Stimulated activated CD4-positive, alpha-beta T cell treated with anti-CD3 and anti-CD28 coated beads, Interleukin-2, amount 100 ng/mL, for 24 hours (primary cell): ENCODE measurements around the gene IP6K2.
"Not testable (repeated sequence)": the region's sequence is repeated elsewhere in the genome, so short reads cannot be mapped to it uniquely, and the experiment has no call there.

Source experiments
- DNase-seq, 2 donors: peaks; one replicate each; pipeline ENCODE4 v3.0.0-alpha.2; 2020

Gene IP6K2, protein sequence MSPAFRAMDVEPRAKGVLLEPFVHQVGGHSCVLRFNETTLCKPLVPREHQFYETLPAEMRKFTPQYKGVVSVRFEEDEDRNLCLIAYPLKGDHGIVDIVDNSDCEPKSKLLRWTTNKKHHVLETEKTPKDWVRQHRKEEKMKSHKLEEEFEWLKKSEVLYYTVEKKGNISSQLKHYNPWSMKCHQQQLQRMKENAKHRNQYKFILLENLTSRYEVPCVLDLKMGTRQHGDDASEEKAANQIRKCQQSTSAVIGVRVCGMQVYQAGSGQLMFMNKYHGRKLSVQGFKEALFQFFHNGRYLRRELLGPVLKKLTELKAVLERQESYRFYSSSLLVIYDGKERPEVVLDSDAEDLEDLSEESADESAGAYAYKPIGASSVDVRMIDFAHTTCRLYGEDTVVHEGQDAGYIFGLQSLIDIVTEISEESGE

DNA sequence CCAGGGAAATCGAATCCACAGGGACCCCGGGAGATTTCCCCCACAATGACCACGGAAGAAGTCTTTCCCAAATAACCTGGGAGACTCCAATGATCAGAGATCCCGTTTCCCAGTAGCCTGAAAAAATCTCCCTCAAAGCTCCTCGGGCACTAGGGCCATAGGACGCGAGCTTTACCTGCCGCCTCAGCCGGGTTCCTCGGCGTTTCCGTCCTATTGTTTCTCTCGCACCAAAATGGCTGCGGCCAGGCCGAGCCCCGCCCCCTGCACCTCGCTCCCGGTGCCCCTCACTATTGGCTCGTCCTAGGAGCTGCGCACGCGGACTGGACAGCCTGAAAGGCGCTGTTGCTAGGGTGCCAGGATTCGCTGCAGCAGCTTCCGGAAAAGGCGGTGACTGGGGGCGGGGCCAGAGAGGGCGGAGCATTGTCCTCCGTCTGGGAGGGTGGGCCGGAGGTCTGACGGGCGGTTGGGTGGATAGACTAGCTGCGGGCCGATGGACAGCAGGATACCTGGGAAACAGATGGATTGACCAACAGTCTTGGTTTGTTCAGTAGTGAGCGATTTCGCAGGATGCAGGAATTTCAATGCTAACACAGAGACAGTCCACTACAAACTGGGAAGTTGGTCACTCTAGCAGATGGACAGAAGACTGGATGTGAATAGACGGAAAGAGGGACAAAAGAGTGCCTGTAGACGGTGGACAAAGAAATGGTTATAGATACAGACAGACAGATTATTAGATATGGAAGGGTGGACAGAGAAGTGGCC lies at the start of gene IP6K2:
Gene IP6K2 (minus strand): TSS at position 240 of the 765 bp plus-strand sequence. CDS start 21,930 bp downstream, outside the sequence.
- DNase-seq = peak; percentile 99 to 100

DNA sequence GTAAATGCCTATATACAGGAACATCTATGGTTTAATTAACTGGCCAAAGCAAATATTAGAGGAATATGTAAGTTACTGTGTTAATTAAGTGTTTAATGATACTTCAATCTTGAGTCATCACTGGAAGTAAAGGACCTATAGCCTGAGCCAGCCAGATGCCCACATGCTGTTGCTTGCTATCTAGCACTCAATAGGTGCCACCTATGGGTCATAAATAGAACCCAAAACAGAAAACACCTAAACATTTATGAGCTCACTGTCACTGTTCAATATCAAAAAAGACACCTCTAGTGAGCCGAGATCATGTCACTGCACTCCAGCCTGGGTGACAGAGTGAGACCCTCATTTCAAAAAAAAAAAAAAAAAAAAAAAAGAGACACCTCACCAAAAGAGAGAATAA lies 48.4 kb upstream of the IP6K2 start:
- no peak for DNase-seq

DNA sequence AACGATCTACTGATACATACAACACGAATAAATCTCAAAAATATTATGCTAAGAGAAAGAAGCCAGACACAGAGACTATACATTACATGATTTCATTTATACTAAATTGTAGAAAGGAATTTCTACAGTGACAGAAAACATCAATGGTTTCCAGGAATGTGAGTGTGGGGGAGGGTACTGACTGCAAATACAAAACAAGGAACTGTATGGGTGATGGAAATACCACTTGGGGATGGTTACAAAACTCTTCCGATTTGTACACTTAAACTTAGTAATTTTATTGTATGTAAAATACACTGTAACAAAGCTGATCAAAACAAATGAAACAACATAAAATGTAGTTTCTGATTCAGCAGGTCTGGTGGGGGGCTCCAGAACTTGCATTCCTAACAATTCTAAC lies 45.8 kb upstream of the IP6K2 start:
- DNase-seq = no peak

DNA sequence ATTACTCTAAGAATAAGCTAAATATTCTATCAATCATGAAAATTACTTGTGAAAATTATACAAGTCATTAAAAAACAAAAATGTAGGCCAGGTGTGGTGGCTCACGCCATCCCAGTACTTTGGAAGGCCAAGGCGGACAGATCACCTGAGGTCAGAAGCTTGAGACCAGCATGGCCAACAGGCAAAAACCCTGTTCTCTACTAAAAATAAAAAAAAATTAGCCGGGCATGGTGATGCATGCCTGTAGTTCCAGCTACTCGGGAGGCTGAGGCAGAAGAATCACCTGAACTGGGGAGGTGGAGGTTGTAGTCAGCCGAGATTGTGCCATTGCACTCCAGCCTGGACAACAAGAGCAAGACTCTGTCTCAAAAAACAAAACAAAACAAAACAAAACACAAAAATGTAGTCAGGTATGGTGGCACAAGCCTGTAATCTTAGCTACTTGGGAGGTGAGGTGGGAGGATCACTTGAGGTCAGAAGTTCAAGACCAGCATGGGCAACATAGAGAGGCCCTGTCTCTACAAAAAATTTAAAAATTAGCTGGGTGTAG lies 43.0 kb upstream of the IP6K2 start:
- not testable (repeated sequence) for DNase-seq

DNA sequence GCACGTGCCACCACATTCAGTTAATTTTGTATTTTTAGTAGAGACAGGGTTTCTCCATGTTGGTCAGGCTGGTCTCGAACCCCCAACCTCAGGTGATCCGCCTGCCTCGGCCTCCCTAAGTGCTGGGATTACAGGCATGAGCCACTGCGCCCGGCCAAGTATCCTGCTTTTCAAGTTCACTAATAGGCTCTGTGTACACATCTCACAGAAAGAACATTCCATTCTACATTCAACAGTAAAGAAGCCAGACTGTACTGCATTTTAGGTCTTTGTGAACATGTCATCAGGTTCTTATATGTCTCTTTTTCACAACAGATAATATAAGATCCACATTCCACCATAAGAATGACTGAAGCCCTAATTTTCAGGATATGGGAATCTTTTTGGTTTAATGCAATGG lies 42.5 kb upstream of the IP6K2 start:
- not testable (repeated sequence) for DNase-seq

DNA sequence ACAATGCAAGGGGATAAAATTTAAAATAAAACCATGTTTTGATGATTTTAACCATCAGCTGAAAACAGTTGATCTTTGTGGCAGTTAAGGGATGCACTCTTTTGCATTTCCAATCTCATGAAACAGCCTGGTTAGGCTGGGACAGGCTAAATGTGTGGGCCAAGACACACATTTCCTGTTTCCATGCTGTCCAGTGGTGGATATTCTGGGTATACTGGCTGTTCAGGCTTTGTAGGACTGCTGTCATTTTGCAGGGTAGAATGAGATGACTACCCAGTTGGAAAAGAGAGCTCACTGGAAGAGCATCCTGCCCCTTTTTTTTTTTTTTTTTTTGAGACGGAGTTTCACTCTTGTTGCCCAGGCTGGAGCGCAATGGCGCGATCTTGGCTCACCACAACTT lies 42.0 kb upstream of the IP6K2 start:
- DNase-seq = no peak

DNA sequence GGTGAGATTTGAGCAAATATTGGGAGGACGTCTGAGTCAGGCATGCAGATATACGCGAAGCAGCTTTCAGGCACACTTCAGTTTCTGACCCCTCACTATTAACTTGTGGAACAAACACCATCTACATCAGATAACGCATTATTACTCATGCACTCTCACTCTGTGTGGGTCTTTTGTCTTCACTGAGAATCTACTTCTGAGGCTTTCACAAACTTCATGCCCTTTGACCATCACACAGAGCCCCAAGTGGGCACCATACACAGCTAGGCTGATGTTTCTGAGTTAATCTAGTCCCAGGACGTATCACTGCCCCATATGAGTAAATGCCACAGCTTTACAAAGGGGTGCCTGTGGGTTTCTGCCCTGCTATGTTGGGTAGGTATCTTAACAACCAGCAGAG lies 39.6 kb upstream of the IP6K2 start:
- no peak for DNase-seq

DNA sequence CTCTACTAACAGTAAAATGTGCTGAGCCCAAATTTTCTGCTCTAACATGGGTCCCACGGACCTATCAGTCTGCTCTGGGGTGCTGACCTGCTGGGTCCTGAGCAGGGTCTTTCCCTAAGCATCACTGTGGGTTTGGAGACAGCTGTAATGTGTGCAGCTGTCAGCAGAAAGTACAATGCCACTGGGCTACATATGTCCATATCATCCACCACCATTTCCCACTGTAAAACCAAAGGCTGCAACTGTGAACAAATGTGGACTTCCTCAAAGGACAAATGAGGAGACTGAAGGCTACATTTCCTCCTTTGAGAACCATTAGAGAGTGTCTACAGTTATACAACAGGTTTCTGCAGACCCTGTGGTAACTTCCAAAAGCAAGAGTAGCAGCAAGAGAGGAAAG lies 33.8 kb upstream of the IP6K2 start:
- no peak for DNase-seq

DNA sequence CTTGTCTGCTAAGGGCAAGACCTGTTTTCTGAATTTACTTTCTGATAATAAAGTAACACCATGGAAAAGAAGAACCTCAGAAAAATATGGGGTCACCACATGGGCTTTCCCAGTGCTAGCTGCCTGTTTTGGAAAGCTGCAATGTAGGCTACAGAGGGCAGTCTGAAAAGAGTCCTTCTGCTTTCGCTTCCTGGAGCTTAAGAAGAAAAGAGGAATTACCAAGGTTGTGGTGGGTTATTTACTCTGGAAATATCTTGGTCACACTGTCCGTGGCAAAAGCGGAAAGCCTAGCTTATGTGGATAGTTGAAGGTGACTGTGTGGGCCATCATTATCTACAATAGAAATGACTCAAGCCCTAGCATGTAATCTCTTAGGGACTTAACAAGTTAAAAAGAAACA lies 31.7 kb upstream of the IP6K2 start:
- DNase-seq = no peak

DNA sequence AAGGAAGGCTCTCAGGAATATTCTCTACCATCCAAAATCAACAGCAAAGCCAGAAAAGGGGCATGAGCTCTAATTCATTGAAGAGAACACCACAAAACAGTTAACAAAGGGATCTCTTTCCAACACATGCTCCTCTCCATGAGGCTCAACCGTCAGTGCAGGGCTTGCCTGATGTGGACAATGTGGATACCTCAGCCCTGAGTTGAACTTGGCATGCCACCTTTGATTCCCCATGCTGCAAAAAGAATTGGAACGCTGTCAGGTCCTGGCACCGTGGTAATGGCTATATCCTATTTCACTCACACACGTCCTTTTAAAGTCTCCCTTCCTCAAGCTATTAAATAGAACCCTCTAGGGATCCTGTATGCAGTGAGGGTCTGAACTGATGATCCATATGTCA lies 30.7 kb upstream of the IP6K2 start:
- DNase-seq = no peak

DNA sequence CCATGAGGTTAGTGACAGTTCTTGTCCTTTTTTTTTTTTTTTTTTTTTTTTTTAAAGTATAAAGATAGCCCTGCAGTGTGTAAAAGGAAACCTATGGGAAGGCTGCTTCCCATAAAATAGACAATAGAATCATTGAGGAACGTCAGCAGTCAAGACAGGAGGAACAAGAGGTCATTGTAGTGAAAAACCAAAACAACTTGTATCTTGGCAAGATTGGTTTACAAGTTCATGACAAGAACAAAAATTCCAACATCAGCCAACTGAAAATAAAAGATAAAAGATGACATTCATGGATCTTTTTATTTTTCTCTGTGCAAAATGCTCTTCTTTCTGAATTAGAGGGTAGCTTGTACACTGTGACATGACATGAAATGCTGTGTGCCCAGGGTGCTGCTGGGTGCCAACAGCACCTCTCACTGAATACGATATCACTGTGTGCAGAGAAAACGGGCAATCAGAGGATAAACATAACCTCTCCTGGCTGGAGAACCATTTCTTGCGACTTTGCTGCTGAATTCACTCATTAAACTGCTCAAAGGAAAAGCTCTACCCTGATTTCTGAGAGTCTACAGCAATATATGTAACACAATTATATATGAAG lies 30.1 kb upstream of the IP6K2 start:
- no peak for DNase-seq

DNA sequence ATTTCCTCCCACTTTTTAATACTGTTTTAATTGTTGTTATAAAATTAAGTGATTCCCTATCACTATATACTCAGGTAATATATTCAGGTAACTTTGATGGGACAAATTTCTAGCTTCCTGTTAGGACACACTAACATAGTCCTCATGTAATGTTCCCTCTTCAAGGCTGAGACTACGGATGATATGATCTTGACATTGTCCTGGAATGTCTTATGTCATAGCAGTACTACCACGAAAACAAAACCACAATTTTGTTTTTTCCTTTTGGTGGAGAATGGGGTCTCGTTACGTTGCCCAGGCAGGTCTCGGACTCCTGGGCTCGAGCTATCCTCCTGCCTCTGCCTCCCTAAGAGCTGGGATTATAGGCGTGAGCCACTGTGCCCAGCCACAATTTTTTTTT lies 26.8 kb upstream of the IP6K2 start:
- no peak for DNase-seq

DNA sequence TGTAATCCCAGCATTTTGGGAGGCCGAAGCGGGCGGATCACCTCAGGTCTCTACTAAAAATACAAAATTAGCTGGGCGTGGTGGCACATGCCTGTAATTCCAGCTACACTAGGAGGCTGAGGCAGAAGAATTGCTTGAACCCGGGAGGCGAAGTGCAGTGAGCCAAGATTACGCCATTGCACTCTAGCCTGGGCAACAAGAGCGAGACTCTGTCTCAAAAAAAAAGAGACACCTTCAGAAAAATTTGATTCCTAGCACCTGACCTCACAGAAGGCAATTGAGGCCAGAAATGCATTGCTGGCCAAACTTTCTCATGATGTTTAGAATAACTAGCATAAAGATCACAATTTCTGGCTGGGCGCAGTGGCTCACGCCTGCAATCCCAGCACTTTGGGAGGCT lies 24.2 kb upstream of the IP6K2 start:
- not testable (repeated sequence) for DNase-seq

DNA sequence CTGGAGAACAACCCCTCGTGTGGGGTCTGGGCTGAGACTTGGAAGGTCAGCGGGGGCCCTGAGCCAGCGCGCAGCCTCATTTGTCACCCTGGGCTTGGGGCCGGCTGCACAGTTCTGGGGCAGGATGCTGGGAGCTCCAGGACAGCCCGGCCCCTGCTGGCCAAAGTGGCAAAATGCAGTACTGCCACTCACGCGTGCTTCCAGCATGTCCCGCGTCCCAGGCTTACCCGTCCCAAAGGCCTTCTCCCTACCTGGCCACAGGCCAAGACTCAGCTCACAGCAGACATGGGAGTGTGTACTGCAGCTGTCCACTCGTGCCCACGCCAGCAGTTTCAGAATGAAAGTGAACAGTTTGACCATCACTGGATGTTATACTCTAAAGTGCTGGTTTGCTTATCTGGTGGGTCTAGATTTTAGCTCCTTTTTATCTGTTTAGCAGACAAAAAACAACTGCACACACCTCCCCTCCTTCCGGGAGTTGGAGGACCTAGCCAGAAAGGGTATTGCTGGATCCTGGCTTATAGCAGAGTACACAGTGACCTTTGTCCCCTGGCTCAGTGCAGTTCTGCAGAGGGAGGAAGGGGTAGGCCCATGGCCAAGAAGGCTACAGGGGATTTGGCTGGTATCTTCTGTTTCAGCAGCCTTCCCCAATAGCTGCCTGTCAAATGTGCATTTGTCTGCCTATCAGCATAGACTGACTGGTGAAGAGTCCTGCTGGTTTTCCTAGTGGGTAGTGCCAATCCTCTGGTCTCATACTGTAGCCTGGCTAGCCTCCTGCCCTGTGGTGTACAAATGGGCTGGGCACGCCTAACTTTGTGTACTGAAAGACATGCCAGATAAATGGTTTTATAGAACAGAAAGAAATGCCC lies 23.2 kb upstream of the IP6K2 start:
- DNase-seq = peak; percentile 54 to 72

DNA sequence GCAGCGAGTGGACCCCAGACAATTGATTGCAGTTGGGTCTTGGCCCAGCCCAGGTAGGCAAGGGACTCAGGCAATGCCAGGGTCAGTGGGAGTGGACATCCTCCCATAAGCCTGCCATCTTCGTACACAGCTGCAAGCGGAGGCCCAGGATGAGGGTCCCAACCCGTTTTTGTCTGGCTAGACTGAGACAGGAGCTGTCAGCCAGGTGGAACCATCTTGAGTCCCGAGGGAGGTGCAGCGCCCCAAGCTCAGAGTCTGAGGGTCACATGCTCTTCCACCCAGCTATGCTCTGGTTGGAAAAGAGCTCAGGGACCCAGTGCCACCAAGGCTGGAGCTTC lies 22.6 kb upstream of the IP6K2 start:
- no peak for DNase-seq

DNA sequence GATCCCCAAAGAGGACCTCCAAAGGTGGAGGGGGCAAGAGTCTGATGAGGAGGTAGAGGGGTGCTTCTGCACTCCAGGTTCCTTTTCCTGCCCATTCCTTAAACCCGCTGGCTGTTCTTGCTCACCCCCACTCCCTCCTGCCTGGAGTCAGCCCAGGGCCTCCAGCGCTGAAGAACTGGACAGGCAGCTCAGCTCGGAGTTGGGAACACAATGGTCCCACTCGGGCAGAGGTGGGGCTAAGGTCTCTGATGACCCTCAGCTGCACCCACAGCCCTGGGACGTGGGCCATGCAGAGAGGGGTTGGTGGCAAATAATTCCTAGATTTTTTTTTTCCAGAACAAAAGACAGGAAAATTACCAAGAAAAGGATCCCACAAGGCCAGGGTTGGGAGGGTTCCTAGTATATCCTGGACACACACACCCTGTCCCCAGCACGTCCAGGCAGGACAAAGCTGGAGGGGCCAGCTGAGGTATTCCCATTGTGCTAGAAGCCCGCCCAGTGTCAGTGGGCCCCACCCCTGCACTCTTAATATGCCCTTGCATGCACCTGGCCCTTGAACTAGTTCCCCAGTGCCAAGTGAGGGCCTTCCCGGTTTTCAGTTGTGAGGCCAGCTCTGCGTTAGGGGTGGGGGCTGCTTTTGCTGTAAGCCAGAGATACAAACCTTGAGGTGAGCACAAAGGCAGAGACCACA lies 22.1 kb upstream of the IP6K2 start:
- DNase-seq = no peak

DNA sequence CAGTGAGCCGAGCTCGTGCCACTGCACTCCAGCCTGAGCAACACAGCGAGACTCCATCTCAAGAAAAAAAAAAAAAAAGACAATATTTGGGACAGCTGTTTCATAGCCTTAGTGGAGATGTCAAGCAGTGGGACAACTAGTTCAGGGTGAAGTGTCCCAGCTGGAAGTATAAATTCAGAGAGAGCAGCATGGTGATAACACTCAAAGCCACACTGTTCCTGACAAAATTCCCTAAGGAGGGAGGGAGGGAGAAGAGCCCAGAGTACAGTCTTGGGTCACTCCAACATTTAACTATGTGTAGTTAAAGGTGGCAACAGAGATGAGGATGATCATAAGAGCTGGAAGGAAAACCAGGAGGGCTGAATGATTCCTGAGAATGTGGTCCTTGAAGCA lies 21.1 kb upstream of the IP6K2 start:
- no peak for DNase-seq

DNA sequence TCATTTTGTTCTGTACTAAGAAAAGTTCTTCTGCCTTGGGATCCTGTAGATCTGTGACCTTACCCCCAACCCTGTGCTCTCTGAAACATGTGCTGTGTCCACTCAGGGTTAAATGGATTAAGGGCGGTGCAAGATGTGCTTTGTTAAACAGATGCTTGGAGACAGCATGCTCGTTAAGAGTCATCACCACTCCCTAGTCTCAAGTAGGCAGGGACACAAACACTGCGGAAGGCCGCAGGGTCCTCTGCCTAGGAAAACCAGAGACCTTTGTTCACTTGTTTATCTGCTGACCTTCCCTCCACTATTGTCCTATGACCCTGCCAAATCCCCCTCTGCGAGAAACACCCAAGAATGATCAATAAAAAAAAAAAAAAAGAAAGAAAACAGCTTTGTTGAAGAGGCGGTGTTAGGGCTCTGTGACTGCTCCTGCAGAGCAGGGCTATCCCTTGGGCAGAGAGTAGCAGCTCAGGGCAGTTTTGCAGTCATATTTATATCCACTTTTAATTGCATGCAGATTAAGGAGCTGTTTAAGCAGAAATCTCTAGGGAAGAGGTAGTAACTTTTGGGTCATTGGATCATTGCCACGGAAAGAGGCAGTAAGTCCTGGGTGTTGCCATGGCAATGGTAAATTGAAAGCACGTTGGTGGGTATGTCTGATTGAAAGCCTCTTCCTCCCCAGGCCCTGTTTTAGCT lies 18.2 kb upstream of the IP6K2 start:
- not testable (repeated sequence) for DNase-seq

DNA sequence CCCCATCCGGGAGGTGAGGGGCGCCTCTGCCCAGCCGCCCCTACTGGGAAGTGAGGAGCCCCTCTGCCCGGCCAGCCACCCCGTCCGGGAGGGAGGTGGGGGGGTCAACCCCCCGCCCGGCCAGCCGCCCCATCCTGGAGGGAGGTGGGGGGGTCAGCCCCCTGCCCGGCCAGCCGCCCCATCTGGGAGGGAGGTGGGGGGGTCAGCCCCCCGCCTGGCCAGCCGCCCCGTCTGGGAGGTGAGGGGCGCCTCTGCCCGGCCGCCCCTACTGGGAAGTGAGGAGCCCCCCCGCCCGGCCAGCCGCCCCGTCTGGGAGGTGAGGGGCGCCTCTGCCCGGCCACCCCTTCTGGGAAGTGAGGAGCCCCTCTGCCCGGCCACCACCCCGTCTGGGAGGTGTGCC lies 17.5 kb upstream of the IP6K2 start:
- not testable (repeated sequence) for DNase-seq

DNA sequence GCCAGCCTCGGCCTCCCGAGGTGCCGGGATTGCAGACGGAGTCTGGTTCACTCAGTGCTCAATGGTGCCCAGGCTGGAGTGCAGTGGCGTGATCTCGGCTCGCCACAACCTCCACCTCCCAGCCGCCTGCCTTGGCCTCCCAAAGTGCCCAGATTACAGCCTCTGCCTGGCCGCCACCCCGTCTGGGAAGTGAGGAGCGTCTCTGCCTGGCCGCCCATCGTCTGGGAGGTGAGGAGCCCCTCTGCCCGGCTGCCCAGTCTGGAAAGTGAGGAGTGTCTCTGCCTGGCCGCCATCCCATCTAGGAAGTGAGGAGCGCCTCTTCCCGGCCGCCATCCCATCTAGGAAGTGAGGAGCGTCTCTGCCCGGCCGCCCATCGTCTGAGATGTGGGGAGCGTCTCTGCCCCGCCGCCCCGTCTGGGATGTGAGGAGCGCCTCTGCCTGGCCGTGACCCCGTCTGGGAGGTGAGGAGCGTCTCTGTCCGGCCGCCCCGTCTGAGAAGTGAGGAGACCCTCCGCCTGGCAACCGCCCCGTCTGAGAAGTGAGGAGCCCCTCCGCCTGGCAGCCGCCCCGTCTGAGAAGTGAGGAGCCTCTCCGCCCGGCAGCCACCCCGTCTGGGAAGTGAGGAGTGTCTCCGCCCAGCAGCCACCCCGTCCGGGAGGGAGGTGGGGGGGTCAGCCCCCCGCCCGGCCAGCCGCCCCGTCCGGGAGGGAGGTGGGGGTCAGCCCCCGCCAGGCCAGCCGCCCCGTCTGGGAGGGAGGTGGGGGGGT lies 16.9 kb upstream of the IP6K2 start:
- not testable (repeated sequence) for DNase-seq

DNA sequence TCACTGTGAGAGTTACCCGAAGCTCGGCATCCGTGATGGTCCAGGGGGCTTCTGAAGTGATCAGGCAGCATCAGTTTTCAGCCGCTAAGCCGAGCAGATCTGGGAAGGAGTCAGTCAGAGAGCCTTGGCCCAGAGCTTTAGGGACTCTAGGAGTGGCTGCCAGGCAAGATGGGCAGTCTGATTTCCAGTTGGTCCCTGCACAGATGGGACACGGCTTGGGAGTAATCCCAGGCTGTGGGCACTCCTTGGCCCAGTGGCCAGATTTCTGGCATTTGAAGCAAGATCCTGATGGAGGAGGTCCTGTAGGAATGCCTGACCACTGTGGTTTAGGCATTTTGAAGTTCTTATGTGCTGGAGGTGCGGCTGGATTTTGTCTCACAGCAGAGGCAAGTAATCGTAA lies 10.5 kb upstream of the IP6K2 start:
- DNase-seq = no peak
